Measurements from ENCODE around the gene SLC1A3.
"Not testable (repeated sequence)": the region's sequence is repeated elsewhere in the genome, so short reads cannot be mapped to it uniquely, and the experiment has no call there.

Gene SLC1A3
- total RNA-seq = 0 reads per million in 3 donors

DNA sequence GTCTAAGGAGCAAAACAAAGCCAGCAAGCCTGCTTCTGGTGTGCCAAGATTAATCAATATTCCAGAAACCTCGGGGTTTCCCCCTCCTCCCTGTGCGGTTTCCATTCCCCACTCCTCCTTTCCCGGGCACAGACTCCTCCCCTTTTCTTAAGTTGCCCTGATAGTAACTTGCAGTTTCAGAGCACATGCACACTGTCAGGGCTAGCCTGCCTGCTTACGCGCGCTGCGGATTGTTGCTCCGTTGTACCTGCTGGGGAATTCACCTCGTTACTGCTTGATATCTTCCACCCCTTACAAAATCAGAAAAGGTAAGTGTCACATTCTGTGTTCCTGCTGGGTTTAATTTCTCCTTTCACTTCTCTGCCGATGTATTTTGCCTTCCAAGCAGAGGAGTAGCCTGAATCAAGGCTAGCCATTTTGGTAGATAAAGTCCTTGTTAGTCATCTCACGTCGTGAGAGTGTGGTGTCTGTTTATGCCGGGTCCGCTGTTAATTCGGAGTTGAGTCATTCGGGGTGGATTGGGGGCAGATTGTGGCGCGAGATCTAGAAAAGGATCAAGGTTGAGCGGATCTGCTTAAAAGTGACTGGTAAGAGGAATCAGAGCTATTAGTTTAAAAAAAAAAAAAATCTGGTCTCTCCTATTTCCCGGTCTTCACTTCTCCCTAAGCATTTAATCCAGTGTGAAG, at the start of gene SLC1A3:
Gene SLC1A3, plus strand, starts transcription at position 179 of the 686 bp plus-strand sequence. CDS start 1,818 bp downstream, outside the sequence.
- Histone ChIP-seq H3K36me3 (ENCODE audit: control insufficient read depth, insufficient read depth, low read length) (no peaks in the 10 kb centered on the region), H3K4me1 (ENCODE audit: control insufficient read depth, insufficient read depth, low read length, poor library complexity, severe bottlenecking) (no peaks in the 10 kb centered on the region), H3K4me3 (ENCODE audit: insufficient read depth, low read depth, low read length, poor library complexity, severe bottlenecking) (no peak within 1 kb of the TSS), H3K27me3 (replicated peaks; ENCODE audit: control insufficient read depth, insufficient read depth, low read length, poor library complexity, severe bottlenecking) (peaks cover 10% of the 10 kb centered on the region), H3K27ac (ENCODE audit: insufficient read depth, low read length, poor library complexity, severe bottlenecking) (no peak within 1 kb of the TSS), H3K9me3 (ENCODE audit: control insufficient read depth, low read length) (no peaks in the 10 kb centered on the region)
- DNase-seq = no peak

DNA sequence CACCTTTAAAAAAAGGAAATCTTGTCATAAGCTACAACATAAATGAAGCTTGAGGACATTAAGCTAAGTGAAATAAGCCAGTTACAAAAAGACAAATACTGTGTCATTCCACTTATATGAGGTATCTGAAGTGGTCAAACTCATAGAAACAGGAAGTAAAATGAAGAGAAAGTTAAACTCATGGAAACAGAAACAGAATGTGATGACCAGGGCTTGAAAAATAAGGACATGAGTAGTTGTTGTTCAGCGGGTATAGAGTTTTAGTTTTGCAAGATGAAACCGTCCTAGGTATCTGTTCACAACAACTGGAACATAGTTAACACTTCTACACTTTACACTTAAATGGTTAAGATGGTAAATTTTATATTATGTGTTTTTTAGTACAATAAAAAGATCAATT, 47.8 kb upstream of the SLC1A3 start:
- no peaks in the 10 kb centered on the region for H3K36me3 ChIP-seq (ENCODE audit: control insufficient read depth, insufficient read depth, low read length)
- H3K4me3 ChIP-seq (ENCODE audit: insufficient read depth, low read depth, low read length, poor library complexity, severe bottlenecking) = no peak overlapping the region
- no peak overlapping the region for H3K27ac ChIP-seq (ENCODE audit: insufficient read depth, low read length, poor library complexity, severe bottlenecking)
- H3K4me1 ChIP-seq (ENCODE audit: control insufficient read depth, insufficient read depth, low read length, poor library complexity, severe bottlenecking) = no peaks in the 10 kb centered on the region
- no peaks in the 10 kb centered on the region for H3K27me3 ChIP-seq (replicated peaks; ENCODE audit: control insufficient read depth, insufficient read depth, low read length, poor library complexity, severe bottlenecking)
- DNase-seq = no peak
- H3K9me3 ChIP-seq (ENCODE audit: control insufficient read depth, low read length) = no peaks in the 10 kb centered on the region

DNA sequence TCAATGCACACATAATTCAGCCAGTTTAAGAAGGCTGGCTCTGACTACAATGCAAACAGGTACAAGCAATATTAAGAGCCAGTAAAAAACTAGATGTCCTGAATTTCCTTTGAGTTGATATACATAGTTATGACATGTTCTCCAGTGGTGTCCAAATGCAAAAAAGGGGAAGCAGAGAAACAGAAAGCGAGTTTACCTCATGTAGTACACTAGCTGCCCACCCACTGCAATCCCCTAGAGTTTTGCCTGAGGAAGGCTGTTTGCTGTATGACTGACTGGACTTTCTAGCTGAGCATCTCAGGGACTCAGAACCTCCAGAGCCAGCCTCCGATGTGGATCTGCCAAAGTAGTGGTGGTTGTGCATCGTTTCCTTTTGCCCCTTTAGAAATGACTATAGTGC, 44.8 kb upstream of the SLC1A3 start:
- no peak overlapping the region for H3K27ac ChIP-seq (ENCODE audit: insufficient read depth, low read length, poor library complexity, severe bottlenecking)
- no peaks in the 10 kb centered on the region for H3K9me3 ChIP-seq (ENCODE audit: control insufficient read depth, low read length)
- H3K4me3 ChIP-seq (ENCODE audit: insufficient read depth, low read depth, low read length, poor library complexity, severe bottlenecking) = no peak overlapping the region
- no peaks in the 10 kb centered on the region for H3K36me3 ChIP-seq (ENCODE audit: control insufficient read depth, insufficient read depth, low read length)
- H3K27me3 ChIP-seq (replicated peaks; ENCODE audit: control insufficient read depth, insufficient read depth, low read length, poor library complexity, severe bottlenecking) = no peaks in the 10 kb centered on the region
- H3K4me1 ChIP-seq (ENCODE audit: control insufficient read depth, insufficient read depth, low read length, poor library complexity, severe bottlenecking) = no peaks in the 10 kb centered on the region
- no peak for DNase-seq

GRCh38 chr5:36569491-36569890, 36.9 kb upstream of the SLC1A3 start:
- Histone ChIP-seq H3K9me3 (ENCODE audit: control insufficient read depth, low read length) (no peaks in the 10 kb centered on the region), H3K4me3 (ENCODE audit: insufficient read depth, low read depth, low read length, poor library complexity, severe bottlenecking) (no peak overlapping the region), H3K36me3 (ENCODE audit: control insufficient read depth, insufficient read depth, low read length) (no peaks in the 10 kb centered on the region), H3K27me3 (replicated peaks; ENCODE audit: control insufficient read depth, insufficient read depth, low read length, poor library complexity, severe bottlenecking) (no peaks in the 10 kb centered on the region), H3K27ac (ENCODE audit: insufficient read depth, low read length, poor library complexity, severe bottlenecking) (no peak overlapping the region), H3K4me1 (ENCODE audit: control insufficient read depth, insufficient read depth, low read length, poor library complexity, severe bottlenecking) (no peaks in the 10 kb centered on the region)
- DNase-seq = no peak

- Histone ChIP-seq H3K36me3 (ENCODE audit: control insufficient read depth, insufficient read depth, low read length) (no peaks in the 10 kb centered on the region), H3K4me1 (ENCODE audit: control insufficient read depth, insufficient read depth, low read length, poor library complexity, severe bottlenecking) (no peaks in the 10 kb centered on the region), H3K27ac (ENCODE audit: insufficient read depth, low read length, poor library complexity, severe bottlenecking) (no peak overlapping the region), H3K4me3 (ENCODE audit: insufficient read depth, low read depth, low read length, poor library complexity, severe bottlenecking) (no peak overlapping the region), H3K9me3 (ENCODE audit: control insufficient read depth, low read length) (no peaks in the 10 kb centered on the region), H3K27me3 (replicated peaks; ENCODE audit: control insufficient read depth, insufficient read depth, low read length, poor library complexity, severe bottlenecking) (no peaks in the 10 kb centered on the region)
- DNase-seq = no peak
Observed at GRCh38 chr5:36570301-36571095, 35.9 kb upstream of the SLC1A3 start.

DNA sequence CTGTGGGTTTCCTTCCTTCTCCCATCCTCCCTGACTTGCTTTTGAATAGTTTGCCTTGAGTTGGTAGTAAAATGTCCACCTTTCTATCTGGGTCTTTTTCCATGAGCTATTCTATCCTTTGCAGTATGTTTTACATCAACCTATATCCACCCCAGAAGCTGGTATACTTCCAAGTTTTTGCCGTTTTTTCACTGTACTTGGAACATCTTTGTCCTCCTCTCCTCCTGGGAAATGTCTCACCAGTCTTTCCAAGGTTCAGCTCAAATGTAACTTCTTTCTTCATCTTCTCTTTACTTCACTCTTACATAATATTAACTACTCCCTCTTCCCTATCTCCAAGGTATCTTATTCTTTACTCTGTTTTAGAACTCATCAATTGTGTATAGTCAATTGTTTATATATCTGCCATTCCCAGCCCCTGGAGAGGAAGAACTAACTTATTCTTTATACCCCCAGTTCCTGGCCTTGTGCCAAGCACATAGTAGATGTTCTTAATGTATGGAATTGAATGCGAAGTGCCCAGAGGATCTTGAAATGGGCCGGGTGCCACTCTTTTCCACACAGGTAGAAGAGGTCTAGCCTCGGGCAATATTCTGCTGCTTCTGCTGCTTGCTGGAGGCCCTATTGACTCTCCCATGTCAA, 34.9 kb upstream of the SLC1A3 start:
- no peaks in the 10 kb centered on the region for H3K36me3 ChIP-seq (ENCODE audit: control insufficient read depth, insufficient read depth, low read length)
- no peak for DNase-seq
- H3K27me3 ChIP-seq (replicated peaks; ENCODE audit: control insufficient read depth, insufficient read depth, low read length, poor library complexity, severe bottlenecking) = no peaks in the 10 kb centered on the region
- no peak overlapping the region for H3K27ac ChIP-seq (ENCODE audit: insufficient read depth, low read length, poor library complexity, severe bottlenecking)
- H3K4me1 ChIP-seq (ENCODE audit: control insufficient read depth, insufficient read depth, low read length, poor library complexity, severe bottlenecking) = no peaks in the 10 kb centered on the region
- H3K4me3 ChIP-seq (ENCODE audit: insufficient read depth, low read depth, low read length, poor library complexity, severe bottlenecking) = no peak overlapping the region
- H3K9me3 ChIP-seq (ENCODE audit: control insufficient read depth, low read length) = no peaks in the 10 kb centered on the region

GRCh38 chr5:36573438-36573837, 33.0 kb upstream of the SLC1A3 start:
- no peaks in the 10 kb centered on the region for H3K9me3 ChIP-seq (ENCODE audit: control insufficient read depth, low read length)
- no peaks in the 10 kb centered on the region for H3K36me3 ChIP-seq (ENCODE audit: control insufficient read depth, insufficient read depth, low read length)
- H3K4me3 ChIP-seq (ENCODE audit: insufficient read depth, low read depth, low read length, poor library complexity, severe bottlenecking) = no peak overlapping the region
- no peaks in the 10 kb centered on the region for H3K27me3 ChIP-seq (replicated peaks; ENCODE audit: control insufficient read depth, insufficient read depth, low read length, poor library complexity, severe bottlenecking)
- no peak overlapping the region for H3K27ac ChIP-seq (ENCODE audit: insufficient read depth, low read length, poor library complexity, severe bottlenecking)
- DNase-seq = no peak
- H3K4me1 ChIP-seq (ENCODE audit: control insufficient read depth, insufficient read depth, low read length, poor library complexity, severe bottlenecking) = no peaks in the 10 kb centered on the region

GRCh38 chr5:36575361-36575781, 31.0 kb upstream of the SLC1A3 start:
- Histone ChIP-seq H3K36me3 (ENCODE audit: control insufficient read depth, insufficient read depth, low read length) (no peaks in the 10 kb centered on the region), H3K27ac (ENCODE audit: insufficient read depth, low read length, poor library complexity, severe bottlenecking) (no peak overlapping the region), H3K4me3 (ENCODE audit: insufficient read depth, low read depth, low read length, poor library complexity, severe bottlenecking) (no peak overlapping the region), H3K27me3 (replicated peaks; ENCODE audit: control insufficient read depth, insufficient read depth, low read length, poor library complexity, severe bottlenecking) (no peaks in the 10 kb centered on the region), H3K4me1 (ENCODE audit: control insufficient read depth, insufficient read depth, low read length, poor library complexity, severe bottlenecking) (no peaks in the 10 kb centered on the region), H3K9me3 (ENCODE audit: control insufficient read depth, low read length) (no peaks in the 10 kb centered on the region)
- DNase-seq = no peak

DNA sequence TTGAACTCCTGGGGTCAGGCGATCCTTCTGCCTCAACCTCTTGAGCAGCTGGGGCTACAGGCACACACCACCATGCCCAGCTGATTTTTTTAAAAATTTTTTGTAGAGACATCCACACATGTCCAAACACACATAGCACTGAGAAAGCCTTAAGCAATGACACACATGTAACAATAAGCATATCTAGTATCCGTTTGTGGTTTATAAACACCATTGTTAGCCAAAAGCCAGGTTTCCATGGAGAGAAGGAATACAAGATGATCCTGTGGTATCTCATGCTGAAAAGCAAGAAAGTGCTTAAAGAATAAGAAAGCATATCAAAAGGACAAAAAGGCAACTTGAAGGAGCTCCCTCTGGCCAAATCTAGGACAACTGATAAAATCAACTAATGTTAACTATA, 29.7 kb upstream of the SLC1A3 start:
- no peak overlapping the region for H3K4me3 ChIP-seq (ENCODE audit: insufficient read depth, low read depth, low read length, poor library complexity, severe bottlenecking)
- no peaks in the 10 kb centered on the region for H3K9me3 ChIP-seq (ENCODE audit: control insufficient read depth, low read length)
- H3K27ac ChIP-seq (ENCODE audit: insufficient read depth, low read length, poor library complexity, severe bottlenecking) = no peak overlapping the region
- H3K27me3 ChIP-seq (replicated peaks; ENCODE audit: control insufficient read depth, insufficient read depth, low read length, poor library complexity, severe bottlenecking) = no peaks in the 10 kb centered on the region
- no peaks in the 10 kb centered on the region for H3K4me1 ChIP-seq (ENCODE audit: control insufficient read depth, insufficient read depth, low read length, poor library complexity, severe bottlenecking)
- no peak for DNase-seq
- no peaks in the 10 kb centered on the region for H3K36me3 ChIP-seq (ENCODE audit: control insufficient read depth, insufficient read depth, low read length)

DNA sequence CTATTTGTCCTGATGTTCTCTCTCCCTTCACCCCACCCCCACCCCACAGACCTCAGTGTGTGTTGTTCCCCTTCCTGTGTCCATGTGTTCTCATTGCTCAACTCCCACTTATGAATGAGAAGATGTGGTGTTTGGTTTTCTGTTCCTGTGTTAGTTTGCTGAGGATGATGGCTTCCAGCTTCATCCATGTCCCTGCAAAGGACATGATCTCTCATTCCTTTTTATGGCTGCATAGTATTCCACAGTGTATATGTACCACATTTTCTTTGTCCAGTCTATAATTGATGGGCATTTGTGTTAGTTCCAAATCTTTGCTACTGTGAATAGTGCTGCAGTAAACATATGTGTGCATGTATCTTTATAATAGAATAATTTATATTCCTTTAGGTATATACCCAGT, 26.5 kb upstream of the SLC1A3 start:
- not testable (repeated sequence) for H3K27me3 ChIP-seq (replicated peaks; ENCODE audit: control insufficient read depth, insufficient read depth, low read length, poor library complexity, severe bottlenecking); H3K36me3 ChIP-seq (ENCODE audit: control insufficient read depth, insufficient read depth, low read length); H3K9me3 ChIP-seq (ENCODE audit: control insufficient read depth, low read length); H3K27ac ChIP-seq (ENCODE audit: insufficient read depth, low read length, poor library complexity, severe bottlenecking); DNase-seq; H3K4me1 ChIP-seq (ENCODE audit: control insufficient read depth, insufficient read depth, low read length, poor library complexity, severe bottlenecking); H3K4me3 ChIP-seq (ENCODE audit: insufficient read depth, low read depth, low read length, poor library complexity, severe bottlenecking)
